HepG2 (cell line): Measurements from ENCODE around the gene DHX16. TPM values are rescaled to one million over a fixed set of nuclear protein-coding genes. Genes with fewer than 3 reads are reported as not detected.

Experiments used
- DPF2 ChIP-seq: sonication (generic); formaldehyde crosslinking; IDR thresholded peaks from 2 replicates; pipeline ENCODE4 v1.4.0; 2020; ENCODE audit warnings: mild to moderate bottlenecking, low read depth, missing genetic modification reagents, borderline replicate concordance
- FLYWCH1 ChIP-seq: sonication (generic); formaldehyde crosslinking; IDR thresholded peaks from 2 replicates; pipeline ENCODE4 v1.8.1; 2023; ENCODE audit warnings: mild to moderate bottlenecking, missing genetic modification reagents
- FOXJ3 ChIP-seq: sonication (generic); formaldehyde crosslinking; IDR thresholded peaks from 2 replicates; pipeline ENCODE4 v1.4.0; 2020; ENCODE audit warnings: missing genetic modification reagents, mild to moderate bottlenecking, borderline replicate concordance
- GFI1 ChIP-seq: sonication (generic); formaldehyde crosslinking; IDR thresholded peaks from 2 replicates; pipeline ENCODE4 v1.5.0; 2020; ENCODE audit warnings: missing genetic modification reagents, mild to moderate bottlenecking, borderline replicate concordance
- IRF2 ChIP-seq: IDR thresholded peaks from 2 replicates; pipeline ENCODE4 v1.6.1; 2018; ENCODE audit warnings: missing genetic modification reagents, missing compliant biosample characterization
- KDM4B ChIP-seq: sonication (generic); formaldehyde crosslinking; IDR thresholded peaks from 2 replicates; pipeline ENCODE4 v1.4.0; 2020; ENCODE audit warnings: missing genetic modification reagents
- KDM5A ChIP-seq: fragments of 200-600 bp; sonication (generic); IDR thresholded peaks from 2 replicates; pipeline ENCODE4 v1.7.0; 2018; ENCODE audit warnings: antibody characterized with exemption, mild to moderate bottlenecking, low read length, borderline replicate concordance
- KDM5B ChIP-seq: sonication (generic); formaldehyde crosslinking; IDR thresholded peaks from 2 replicates; pipeline ENCODE4 v1.4.0; 2020; ENCODE audit warnings: missing genetic modification reagents, mild to moderate bottlenecking, borderline replicate concordance
- MAFK ChIP-seq, 2 experiments: IDR thresholded peaks in 1 of 2; conservative IDR thresholded peaks in 1 of 2; 2 replicates each; pipeline ENCODE4 v1.6.1; 2011; ENCODE audit warnings: improper control_type of control experiment in 2 of 2, low read length in 2 of 2
- MEF2D ChIP-seq: sonication (generic); formaldehyde crosslinking; IDR thresholded peaks from 2 replicates; pipeline ENCODE4 v1.5.1; 2020; ENCODE audit warnings: mild to moderate bottlenecking, missing genetic modification reagents
- NR2F6 ChIP-seq, 2 experiments: IDR thresholded peaks; 2 replicates each; pipeline ENCODE4 v1.6.1; 2016; ENCODE audit warnings: antibody characterized with exemption in 1 of 2, mild to moderate bottlenecking in 1 of 2
- PPARG ChIP-seq: conservative IDR thresholded peaks from 2 replicates; pipeline ENCODE4 v1.6.1; 2016; ENCODE audit warnings: missing biosample characterization, missing genetic modification reagents
- USF2 ChIP-seq, 2 experiments: sonication (generic) in 1 of 2; formaldehyde crosslinking in 1 of 2; IDR thresholded peaks; 2 replicates each; pipeline versions ENCODE4 v1.5.1 to v1.6.1; 2011 to 2020; ENCODE audit warnings: borderline replicate concordance in 1 of 2, low read depth in 1 of 2, low read length in 1 of 2, mild to moderate bottlenecking in 1 of 2, missing genetic modification reagents in 1 of 2, moderate library complexity in 1 of 2
- XBP1 ChIP-seq: sonication (generic); formaldehyde crosslinking; IDR thresholded peaks from 2 replicates; pipeline ENCODE4 v1.5.0; 2020; ENCODE audit warnings: missing genetic modification reagents
- ZNF12 ChIP-seq: sonication (generic); formaldehyde crosslinking; IDR thresholded peaks from 2 replicates; pipeline ENCODE4 v1.5.0; 2020; ENCODE audit warnings: missing genetic modification reagents
- ZNF468 ChIP-seq: sonication (generic); formaldehyde crosslinking; IDR thresholded peaks from 2 replicates; pipeline ENCODE4 v1.8.0; 2022; ENCODE audit warnings: mild to moderate bottlenecking, moderate library complexity, missing genetic modification reagents
- ZNF496 ChIP-seq: sonication (generic); formaldehyde crosslinking; IDR thresholded peaks from 2 replicates; pipeline ENCODE4 v1.8.1; 2023; ENCODE audit warnings: mild to moderate bottlenecking, moderate library complexity, missing genetic modification reagents; ENCODE audit not compliant: insufficient replicate concordance
- ZNF546 ChIP-seq: sonication (generic); formaldehyde crosslinking; conservative IDR thresholded peaks from 2 replicates; pipeline ENCODE4 v1.8.1; 2023; ENCODE audit warnings: mild to moderate bottlenecking, missing genetic modification reagents
- ZNF558 ChIP-seq: sonication (generic); formaldehyde crosslinking; IDR thresholded peaks from 2 replicates; pipeline ENCODE4 v1.9.0; 2022; ENCODE audit warnings: mild to moderate bottlenecking, missing genetic modification reagents, borderline replicate concordance
- ZNF569 ChIP-seq: sonication (generic); formaldehyde crosslinking; IDR thresholded peaks from 2 replicates; pipeline ENCODE4 v1.5.0; 2020; ENCODE audit warnings: mild to moderate bottlenecking, missing genetic modification reagents, moderate library complexity, borderline replicate concordance
- ZNF616 ChIP-seq: sonication (generic); formaldehyde crosslinking; IDR thresholded peaks from 2 replicates; pipeline ENCODE4 v1.5.0; 2020; ENCODE audit warnings: low read depth, mild to moderate bottlenecking, missing genetic modification reagents
- ZNF761 ChIP-seq: sonication (generic); formaldehyde crosslinking; conservative IDR thresholded peaks from 2 replicates; pipeline ENCODE4 v1.4.0; 2020; ENCODE audit warnings: mild to moderate bottlenecking, missing genetic modification reagents
- ZSCAN12 ChIP-seq: sonication (generic); formaldehyde crosslinking; IDR thresholded peaks from 2 replicates; pipeline ENCODE4 v1.9.0; 2021; ENCODE audit warnings: mild to moderate bottlenecking, missing genetic modification reagents
- polyA plus RNA-seq, 8 experiments: library from polyadenylated mRNA; depleted of rRNA in 3 of 8; stranded (reverse) in 7 of 8; unstranded in 1 of 8; fragments of >200 nt; fragmentation: Illumina TruSeq in 4 of 8; extraction: Trizol in 4 of 8; gene quantifications; 2 replicates each; pipeline versions ENCODE4 v1.2.1 to v1.2.3, GENCODE V29; 2011 to 2016; ENCODE audit warnings: low read depth in 4 of 8, missing spikeins in 1 of 8, mixed read lengths in 1 of 8; ENCODE audit not compliant: insufficient read depth in 1 of 8
- total RNA-seq, 5 experiments: library from RNA; depleted of rRNA; stranded (reverse); fragments of >200 nt; fragmentation: Illumina TruSeq; extraction: Trizol; gene quantifications; 2 replicates each; pipeline ENCODE4 v1.2.3, GENCODE V29; 2016; ENCODE audit warnings: low read depth in 1 of 5
- TF ChIP-seq, protein P1 (sequence below): sonication (generic); formaldehyde crosslinking; IDR thresholded peaks from 2 replicates; pipeline ENCODE4 v1.8.1; 2022; ENCODE audit warnings: mild to moderate bottlenecking, missing genetic modification reagents
- TF ChIP-seq, protein P2 (sequence below): IDR thresholded peaks from 2 replicates; pipeline ENCODE4 v1.6.1; 2016; ENCODE audit warnings: low read depth, borderline replicate concordance

Gene DHX16
- total and polyA plus RNA-seq, 2 of the 13 experiments (the other 11 are each of a cell fraction or from before 2014, with no cell fraction given) = 57.0 to 58.5 TPM

GRCh38 chr6:30686908-30687658, 14.3 kb upstream of the DHX16 start (continued):
- TF ChIP-seq USF2 (IDR thresholded peaks at IDR 0.05; ENCODE audit: low read depth, low read length) (no peak), USF2 (CRISPR knock-in tag; IDR thresholded peaks at IDR 0.05; ENCODE audit: borderline replicate concordance) (no peak), ZNF468 (CRISPR knock-in tag) (no peak), IRF2 (CRISPR knock-in tag) (peak; percentile 37; the same call in 1 of the 2 replicates), FOXJ3 (no peak), ZSCAN12 (CRISPR knock-in tag) (no peak), XBP1 (no peak), ZNF761 (no peak; the same call in 1 of the 2 replicates), ZNF12 (no peak), KDM5A (no peak), NR2F6 (IDR thresholded peaks at IDR 0.05) (no peak), NR2F6 (CRISPR knock-in tag; IDR thresholded peaks at IDR 0.05) (no peak), ZNF569 (CRISPR knock-in tag) (no peak), DPF2 (CRISPR knock-in tag) (no peak), ZNF616 (CRISPR knock-in tag) (no peak), FLYWCH1 (CRISPR knock-in tag) (no peak), KDM5B (CRISPR knock-in tag) (peak; percentile 64; the same call in 1 of the 2 replicates), ZNF546 (CRISPR knock-in tag) (no peak), MEF2D (no peak), KDM4B (CRISPR knock-in tag) (no peak; the same call in 1 of the 2 replicates), ZNF496 (CRISPR knock-in tag) (no peak), MAFK (conservative IDR thresholded peaks at IDR 0.05 in 1 of 2, IDR thresholded peaks at IDR 0.05 in 1 of 2; ENCODE audit: low read length in 2 of 2) (no peak), ZNF558 (no peak), GFI1 (CRISPR knock-in tag) (peak; percentile 75; the same call in 1 of the 2 replicates), PPARG (CRISPR knock-in tag) (peak; percentile 10; the same call in 1 of the 2 replicates)
- TF ChIP-seq, protein P1, sequence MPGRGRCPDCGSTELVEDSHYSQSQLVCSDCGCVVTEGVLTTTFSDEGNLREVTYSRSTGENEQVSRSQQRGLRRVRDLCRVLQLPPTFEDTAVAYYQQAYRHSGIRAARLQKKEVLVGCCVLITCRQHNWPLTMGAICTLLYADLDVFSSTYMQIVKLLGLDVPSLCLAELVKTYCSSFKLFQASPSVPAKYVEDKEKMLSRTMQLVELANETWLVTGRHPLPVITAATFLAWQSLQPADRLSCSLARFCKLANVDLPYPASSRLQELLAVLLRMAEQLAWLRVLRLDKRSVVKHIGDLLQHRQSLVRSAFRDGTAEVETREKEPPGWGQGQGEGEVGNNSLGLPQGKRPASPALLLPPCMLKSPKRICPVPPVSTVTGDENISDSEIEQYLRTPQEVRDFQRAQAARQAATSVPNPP (CRISPR knock-in tag) = no peak
- TF ChIP-seq, protein P2, sequence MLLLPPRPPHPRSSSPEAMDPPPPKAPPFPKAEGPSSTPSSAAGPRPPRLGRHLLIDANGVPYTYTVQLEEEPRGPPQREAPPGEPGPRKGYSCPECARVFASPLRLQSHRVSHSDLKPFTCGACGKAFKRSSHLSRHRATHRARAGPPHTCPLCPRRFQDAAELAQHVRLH (CRISPR knock-in tag) = no peak
